Activated CD4-positive, alpha-beta T cell treated with anti-CD3 and anti-CD28 coated beads, Interleukin-2, amount 50 U/mL, for 1 hour (primary cell): Measurements from ENCODE around the gene CLCN3.
"Not testable (repeated sequence)": the region's sequence is repeated elsewhere in the genome, so short reads cannot be mapped to it uniquely, and the experiment has no call there.

Experiments used
- DNase-seq: peaks from one replicate; pipeline ENCODE4 v3.0.0-alpha.2; 2020

CLCN3 gene

GRCh38 chr4:169618986-169619385, 1.4 kb upstream of the CLCN3 start:
- DNase-seq, result no peak

GRCh38 chr4:169619518-169619957, 840 bp upstream of the CLCN3 start:
- peak; percentile 40 for DNase-seq

- peak; percentile 16 for DNase-seq
These were observed 486 bp downstream of the CLCN3 start for GRCh38 chr4:169620880-169621248.

- DNase-seq, result peak; percentile 8
These were observed 1.5 kb downstream of the CLCN3 start for GRCh38 chr4:169621731-169622492.

GRCh38 chr4:169622566-169622965, 2.2 kb downstream of the CLCN3 start:
- DNase-seq, result no peak

GRCh38 chr4:169624012-169624411, 3.6 kb downstream of the CLCN3 start:
- DNase-seq, result not testable (repeated sequence)

GRCh38 chr4:169625886-169626285, 5.5 kb downstream of the CLCN3 start:
- no peak for DNase-seq

- no peak for DNase-seq
These were observed 6.2 kb downstream of the CLCN3 start for GRCh38 chr4:169626331-169627282.

- no peak for DNase-seq
These were observed 6.9 kb downstream of the CLCN3 start for GRCh38 chr4:169627307-169627706.

GRCh38 chr4:169628579-169628978, 8.2 kb downstream of the CLCN3 start:
- DNase-seq, result no peak

GRCh38 chr4:169630069-169630468, 9.7 kb downstream of the CLCN3 start:
- no peak for DNase-seq

GRCh38 chr4:169632896-169633295, 12.5 kb downstream of the CLCN3 start:
- DNase-seq, result no peak

- DNase-seq, result no peak
These were observed 14.6 kb downstream of the CLCN3 start for GRCh38 chr4:169634975-169635374.

- DNase-seq, result no peak
These were observed 20.0 kb downstream of the CLCN3 start for GRCh38 chr4:169640261-169640870.

- no peak for DNase-seq
These were observed 24.4 kb downstream of the CLCN3 start for GRCh38 chr4:169644802-169645201.

GRCh38 chr4:169645627-169646026, 25.2 kb downstream of the CLCN3 start:
- no peak for DNase-seq

- DNase-seq, result no peak
These were observed 29.3 kb downstream of the CLCN3 start for GRCh38 chr4:169649545-169650226.

GRCh38 chr4:169650227-169650936, 30.0 kb downstream of the CLCN3 start:
- DNase-seq, result no peak

- DNase-seq, result no peak
These were observed 32.2 kb downstream of the CLCN3 start for GRCh38 chr4:169652535-169652934.

- DNase-seq, result no peak
These were observed 35.0 kb downstream of the CLCN3 start for GRCh38 chr4:169655401-169655800.

GRCh38 chr4:169657470-169658107, 37.2 kb downstream of the CLCN3 start:
- no peak for DNase-seq

GRCh38 chr4:169658196-169658595, 37.8 kb downstream of the CLCN3 start:
- DNase-seq, result no peak
